KMS-11 (cell line): ENCODE results near the gene RPS29.

Experiments used
- H2AFZ ChIP-seq: fragments of 200-600 bp; sonication (generic); 2 replicates; pipeline ENCODE4 v1.6.1; 2016; ENCODE audit warnings: antibody characterized with exemption, mixed run types, low read depth
- H3K27ac ChIP-seq: fragments of 200-600 bp; sonication (generic); 2 replicates; pipeline ENCODE4 v1.6.1; 2016; ENCODE audit warnings: mild to moderate bottlenecking, mixed run types
- H3K27me3 ChIP-seq: fragments of 200-600 bp; sonication (generic); 2 replicates; pipeline ENCODE4 v1.6.1; 2017; ENCODE audit warnings: mild to moderate bottlenecking, low read depth, mixed run types, moderate library complexity; ENCODE audit not compliant: insufficient read depth
- H3K36me3 ChIP-seq: fragments of 200-600 bp; sonication (generic); 2 replicates; pipeline ENCODE4 v1.6.1; 2017; ENCODE audit warnings: mild to moderate bottlenecking, mixed run types; ENCODE audit not compliant: insufficient read depth
- H3K4me1 ChIP-seq: fragments of 200-600 bp; sonication (generic); 2 replicates; pipeline ENCODE4 v1.6.1; 2016; ENCODE audit warnings: mild to moderate bottlenecking, low read depth, mixed run types; ENCODE audit not compliant: poor library complexity, severe bottlenecking
- H3K4me2 ChIP-seq: fragments of 200-600 bp; sonication (generic); 2 replicates; pipeline ENCODE4 v1.7.0; 2016; ENCODE audit warnings: mild to moderate bottlenecking, mixed run types
- H3K4me3 ChIP-seq: fragments of 200-600 bp; sonication (generic); IDR thresholded peaks from 2 replicates; pipeline ENCODE4 v1.6.1; 2017; ENCODE audit warnings: low read depth, low read length, mixed read lengths; ENCODE audit not compliant: insufficient read depth
- H3K79me2 ChIP-seq: fragments of 200-600 bp; sonication (generic); 2 replicates; pipeline ENCODE4 v1.6.1; 2016; ENCODE audit warnings: low read depth, mixed run types; ENCODE audit not compliant: insufficient read depth
- H3K9ac ChIP-seq: fragments of 200-600 bp; sonication (generic); 2 replicates; pipeline ENCODE4 v1.6.1; 2016; ENCODE audit warnings: mild to moderate bottlenecking, mixed run types
- H4K20me1 ChIP-seq: fragments of 200-600 bp; sonication (generic); 2 replicates; pipeline ENCODE4 v1.6.1; 2016; ENCODE audit warnings: mild to moderate bottlenecking, mixed run types; ENCODE audit not compliant: insufficient read depth
- TF ChIP-seq, protein P1 (sequence below): fragments of 200-600 bp; sonication (generic); conservative IDR thresholded peaks from 2 replicates; pipeline ENCODE4 v1.6.1; 2017; ENCODE audit warnings: low read depth, mild to moderate bottlenecking, antibody characterized with exemption, low read length, moderate library complexity, mixed read lengths

Gene RPS29

GRCh38 chr14:49579841-49580240 is 6.3 kb downstream of the RPS29 start:
- Histone ChIP-seq H3K4me2 (no peak overlapping the region), H3K36me3 (peaks cover 4% of the 10 kb centered on the region; the same call in 1 of the 2 replicates), H3K27me3 (no peaks in the 10 kb centered on the region), H3K27ac (no peak overlapping the region), H4K20me1 (peaks cover 5% of the 10 kb centered on the region), H3K4me3 (no peak overlapping the region), H2AFZ (no peak overlapping the region), H3K79me2 (peaks cover 28% of the 10 kb centered on the region), H3K9ac (no peak overlapping the region), H3K4me1 (peaks cover 18% of the 10 kb centered on the region)
- TF ChIP-seq, protein P1, sequence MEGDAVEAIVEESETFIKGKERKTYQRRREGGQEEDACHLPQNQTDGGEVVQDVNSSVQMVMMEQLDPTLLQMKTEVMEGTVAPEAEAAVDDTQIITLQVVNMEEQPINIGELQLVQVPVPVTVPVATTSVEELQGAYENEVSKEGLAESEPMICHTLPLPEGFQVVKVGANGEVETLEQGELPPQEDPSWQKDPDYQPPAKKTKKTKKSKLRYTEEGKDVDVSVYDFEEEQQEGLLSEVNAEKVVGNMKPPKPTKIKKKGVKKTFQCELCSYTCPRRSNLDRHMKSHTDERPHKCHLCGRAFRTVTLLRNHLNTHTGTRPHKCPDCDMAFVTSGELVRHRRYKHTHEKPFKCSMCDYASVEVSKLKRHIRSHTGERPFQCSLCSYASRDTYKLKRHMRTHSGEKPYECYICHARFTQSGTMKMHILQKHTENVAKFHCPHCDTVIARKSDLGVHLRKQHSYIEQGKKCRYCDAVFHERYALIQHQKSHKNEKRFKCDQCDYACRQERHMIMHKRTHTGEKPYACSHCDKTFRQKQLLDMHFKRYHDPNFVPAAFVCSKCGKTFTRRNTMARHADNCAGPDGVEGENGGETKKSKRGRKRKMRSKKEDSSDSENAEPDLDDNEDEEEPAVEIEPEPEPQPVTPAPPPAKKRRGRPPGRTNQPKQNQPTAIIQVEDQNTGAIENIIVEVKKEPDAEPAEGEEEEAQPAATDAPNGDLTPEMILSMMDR, result no peak

DNA sequence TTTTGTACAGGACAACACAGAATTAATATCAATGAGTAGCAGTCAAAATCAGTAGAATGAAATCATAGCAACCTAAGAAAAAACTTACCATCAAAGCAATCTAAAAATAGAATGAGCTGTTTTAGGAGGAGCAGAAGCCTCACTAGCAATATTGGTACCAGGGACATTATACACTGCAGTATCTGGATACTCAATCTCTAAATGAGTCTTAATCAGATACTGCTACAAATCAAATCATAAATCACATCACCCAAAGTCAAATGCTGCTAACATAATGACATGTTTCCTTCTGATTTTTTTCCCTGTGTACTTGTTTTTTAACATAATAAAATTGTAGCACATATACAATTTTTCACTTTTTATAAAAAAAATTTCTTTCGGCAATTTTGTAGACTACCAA is 8.0 kb downstream of the RPS29 start:
- no peak overlapping the region for H3K9ac ChIP-seq
- H4K20me1 ChIP-seq, result no peaks in the 10 kb centered on the region; the same call in 1 of the 2 replicates
- no peaks in the 10 kb centered on the region for H3K27me3 ChIP-seq
- H3K27ac ChIP-seq, result no peak overlapping the region
- no peak overlapping the region for H2AFZ ChIP-seq
- no peaks in the 10 kb centered on the region for H3K36me3 ChIP-seq
- no peak overlapping the region for H3K4me3 ChIP-seq
- H3K4me2 ChIP-seq, result no peak overlapping the region
- H3K79me2 ChIP-seq, result peaks cover 11% of the 10 kb centered on the region; the same call in 1 of the 2 replicates
- TF ChIP-seq, protein P1, result no peak
- H3K4me1 ChIP-seq, result peaks cover under 1% of the 10 kb centered on the region

- H3K9ac ChIP-seq, result no peak overlapping the region
- no peaks in the 10 kb centered on the region for H3K36me3 ChIP-seq
- H3K4me1 ChIP-seq, result no peaks in the 10 kb centered on the region
Observed at GRCh38 chr14:49574038-49574437, 12.1 kb downstream of the RPS29 start.

GRCh38 chr14:49569281-49569680 is 16.9 kb downstream of the RPS29 start:
- H3K4me1 ChIP-seq, result no peaks in the 10 kb centered on the region

More at GRCh38 chr14:49574038-49574437, 12.1 kb downstream of the RPS29 start:
- no peaks in the 10 kb centered on the region for H3K79me2 ChIP-seq
- no peaks in the 10 kb centered on the region for H4K20me1 ChIP-seq
- no peaks in the 10 kb centered on the region for H3K27me3 ChIP-seq
- no peak overlapping the region for H3K27ac ChIP-seq
- TF ChIP-seq, protein P1, result no peak
- no peak overlapping the region for H3K4me2 ChIP-seq
- no peak overlapping the region for H2AFZ ChIP-seq
- H3K4me3 ChIP-seq, result no peak overlapping the region

More at GRCh38 chr14:49569281-49569680, 16.9 kb downstream of the RPS29 start:
- TF ChIP-seq, protein P1, result no peak
- H4K20me1 ChIP-seq, result no peaks in the 10 kb centered on the region
- no peak overlapping the region for H3K4me2 ChIP-seq
- no peaks in the 10 kb centered on the region for H3K36me3 ChIP-seq
- no peak overlapping the region for H2AFZ ChIP-seq
- H3K27ac ChIP-seq, result no peak overlapping the region
- no peak overlapping the region for H3K4me3 ChIP-seq
- H3K79me2 ChIP-seq, result no peaks in the 10 kb centered on the region
- no peak overlapping the region for H3K9ac ChIP-seq
- H3K27me3 ChIP-seq, result no peaks in the 10 kb centered on the region
